Caco-2 (cell line): ENCODE data around the gene SLC37A1. TPM values are rescaled to one million over a fixed set of nuclear protein-coding genes. Genes with fewer than 3 reads are reported as not detected.

ENCODE experiments used
- BruUV-seq: library from RNA; stranded (reverse); fragments of 400-500 nt; replicated peaks from 2 replicates; lab custom pipeline; 2021; lab: Mats Ljungman, UMichigan
- CTCF ChIA-PET: fragments of 300-600 bp; sonication (Branson Sonifier 250); formaldehyde crosslinking; loops from one replicate; lab custom pipeline; 2022; ENCODE audit warnings: antibody characterized with exemption; lab: Charles Lee
- POLR2A ChIA-PET: fragments of 300-600 bp; sonication (Branson Sonifier 250); formaldehyde crosslinking; loops from one replicate; lab custom pipeline; 2022; ENCODE audit warnings: antibody characterized with exemption; lab: Charles Lee
- DNase-seq, 2 experiments: peaks; one replicate each; pipeline versions ENCODE4 v3.0.0 to v3.0.0-alpha.2; 2020 to 2022
- H3K27me3 ChIP-seq: replicated peaks from 2 replicates; pipeline ENCODE4 v1.6.0; 2011; ENCODE audit warnings: low read length; ENCODE audit not compliant: control insufficient read depth, insufficient read depth
- H3K36me3 ChIP-seq: 2 replicates; pipeline ENCODE4 v1.5.1; 2011; ENCODE audit warnings: low read length; ENCODE audit not compliant: control insufficient read depth, insufficient read depth
- H3K4me1 ChIP-seq: fragments of 250-450 bp; sonication (Bioruptor Pico); 2 replicates; pipeline ENCODE4 v1.5.1; 2020; ENCODE audit warnings: mild to moderate bottlenecking
- H3K4me3 ChIP-seq: 2 replicates; pipeline ENCODE4 v1.5.1; 2011; ENCODE audit warnings: low read depth, mild to moderate bottlenecking, control low read depth, low read length
- H3K9me3 ChIP-seq: fragments of 250-450 bp; sonication (Bioruptor Pico); 2 replicates; pipeline ENCODE4 v1.5.1; 2020; ENCODE audit warnings: mild to moderate bottlenecking, moderate library complexity
- H3K27ac Mint-ChIP-seq: one replicate; pipeline ENCODE4 v1.8.0; 2022; ENCODE audit warnings: mixed read lengths; ENCODE audit not compliant: unreplicated experiment
- H3K27me3 Mint-ChIP-seq: one replicate; pipeline ENCODE4 v1.8.0; 2022; ENCODE audit warnings: mixed read lengths; ENCODE audit not compliant: insufficient read depth, unreplicated experiment
- H3K36me3 Mint-ChIP-seq: one replicate; pipeline ENCODE4 v1.8.0; 2022; ENCODE audit warnings: mild to moderate bottlenecking, mixed read lengths; ENCODE audit not compliant: insufficient read depth, unreplicated experiment
- H3K4me1 Mint-ChIP-seq: one replicate; pipeline ENCODE4 v1.8.0; 2022; ENCODE audit warnings: low read depth, mixed read lengths; ENCODE audit not compliant: unreplicated experiment
- H3K4me3 Mint-ChIP-seq: one replicate; pipeline ENCODE4 v1.8.0; 2022; ENCODE audit warnings: mild to moderate bottlenecking, moderate library complexity, mixed read lengths; ENCODE audit not compliant: unreplicated experiment
- H3K9me3 Mint-ChIP-seq: one replicate; pipeline ENCODE4 v1.8.0; 2022; ENCODE audit warnings: mixed read lengths; ENCODE audit not compliant: unreplicated experiment
- intact Hi-C: fragments of 100-400 bp; cut with micrococcal nuclease; formaldehyde crosslinking; loops from one replicate; pipeline ENCODE4 v1.10.0; 2022; ENCODE audit not compliant: unreplicated experiment
- total RNA-seq: library from RNA; stranded (reverse); gene quantifications from 2 replicates; pipeline ENCODE4 v1.2.3, GENCODE V29; 2022
- TF ChIP-seq, protein P1 (sequence below), 2 experiments: fragments of 200-600 bp in 1 of 2; IDR thresholded peaks; 1 replicate in 1 of 2; 2 replicates in 1 of 2; pipeline versions ENCODE4 v1.5.1 to v1.8.0; 2011 to 2022; ENCODE audit warnings: antibody characterized with exemption in 1 of 2, control low read depth in 1 of 2, inconsistent platforms in 1 of 2, low read depth in 1 of 2, low read length in 1 of 2, mild to moderate bottlenecking in 1 of 2, moderate library complexity in 1 of 2; ENCODE audit not compliant: insufficient read depth in 1 of 2, severe bottlenecking in 1 of 2, unreplicated experiment in 1 of 2

SLC37A1 gene
- total RNA-seq, 1 experiment from 2014 or later, result 9.8 TPM

DNA sequence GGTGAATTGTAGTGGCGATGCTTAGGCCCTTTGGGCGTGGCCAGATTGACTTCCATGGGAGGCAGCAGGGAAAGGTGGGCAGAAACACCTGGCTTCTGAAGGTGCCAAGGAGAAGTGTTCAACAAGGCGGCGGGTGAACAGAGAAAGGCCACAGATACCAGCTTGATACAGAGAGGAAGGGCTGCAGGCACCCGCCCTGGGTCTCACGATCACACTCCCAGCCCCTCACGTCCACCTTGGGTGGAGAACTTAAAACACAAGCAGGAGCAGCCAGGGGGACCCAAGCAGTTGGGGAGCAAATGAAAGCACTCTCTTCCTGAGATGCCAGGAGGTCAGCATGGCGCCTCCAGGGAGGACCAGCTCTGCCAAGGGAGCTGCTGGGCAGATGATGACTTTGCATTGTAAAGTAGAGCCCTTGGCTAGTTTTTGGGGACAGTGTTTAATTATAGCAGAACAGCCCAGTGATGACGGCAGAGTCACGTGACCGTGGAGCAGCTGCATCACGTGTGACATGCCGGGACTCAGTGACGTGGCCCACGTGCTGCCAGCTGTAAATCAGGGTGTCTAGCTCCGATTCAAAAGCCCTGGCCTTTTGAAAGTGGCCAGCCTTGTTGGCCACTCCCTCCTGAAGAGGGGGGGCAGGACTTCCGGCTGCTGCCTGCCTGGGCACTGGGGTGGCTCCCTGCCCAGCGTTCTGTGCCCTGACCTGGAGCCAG is 19.0 kb downstream of the SLC37A1 start:
- no TSS peak for BruUV-seq
- ChIA-PET CTCF (no interaction called here), POLR2A (no interaction called here)
- H3K4me3 ChIP-seq, result no peak overlapping the region
- intact Hi-C loops, result loop anchor here (10.0 kb wide), 1 partner anchor 218 kb away; the partner anchor contains the start of gene TFF3
- Mint-ChIP-seq H3K27ac (no peak overlapping the region), H3K4me1 (no peaks in the 10 kb centered on the region), H3K36me3 (no peaks in the 10 kb centered on the region), H3K4me3 (no peak overlapping the region), H3K27me3 (no peaks in the 10 kb centered on the region), H3K9me3 (no peaks in the 10 kb centered on the region)
- TF ChIP-seq, protein P1, sequence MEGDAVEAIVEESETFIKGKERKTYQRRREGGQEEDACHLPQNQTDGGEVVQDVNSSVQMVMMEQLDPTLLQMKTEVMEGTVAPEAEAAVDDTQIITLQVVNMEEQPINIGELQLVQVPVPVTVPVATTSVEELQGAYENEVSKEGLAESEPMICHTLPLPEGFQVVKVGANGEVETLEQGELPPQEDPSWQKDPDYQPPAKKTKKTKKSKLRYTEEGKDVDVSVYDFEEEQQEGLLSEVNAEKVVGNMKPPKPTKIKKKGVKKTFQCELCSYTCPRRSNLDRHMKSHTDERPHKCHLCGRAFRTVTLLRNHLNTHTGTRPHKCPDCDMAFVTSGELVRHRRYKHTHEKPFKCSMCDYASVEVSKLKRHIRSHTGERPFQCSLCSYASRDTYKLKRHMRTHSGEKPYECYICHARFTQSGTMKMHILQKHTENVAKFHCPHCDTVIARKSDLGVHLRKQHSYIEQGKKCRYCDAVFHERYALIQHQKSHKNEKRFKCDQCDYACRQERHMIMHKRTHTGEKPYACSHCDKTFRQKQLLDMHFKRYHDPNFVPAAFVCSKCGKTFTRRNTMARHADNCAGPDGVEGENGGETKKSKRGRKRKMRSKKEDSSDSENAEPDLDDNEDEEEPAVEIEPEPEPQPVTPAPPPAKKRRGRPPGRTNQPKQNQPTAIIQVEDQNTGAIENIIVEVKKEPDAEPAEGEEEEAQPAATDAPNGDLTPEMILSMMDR (IDR thresholded peaks at IDR 0.05; ENCODE audit: insufficient read depth in 1 of 2, low read depth in 1 of 2, low read length in 1 of 2, severe bottlenecking in 1 of 2, unreplicated experiment in 1 of 2), result no peak
- H3K27me3 ChIP-seq, result no peaks in the 10 kb centered on the region
- no peaks in the 10 kb centered on the region for H3K4me1 ChIP-seq
- H3K9me3 ChIP-seq, result no peaks in the 10 kb centered on the region
- DNase-seq, result no peak
- H3K36me3 ChIP-seq, result no peaks in the 10 kb centered on the region; the same call in 1 of the 2 replicates

DNA sequence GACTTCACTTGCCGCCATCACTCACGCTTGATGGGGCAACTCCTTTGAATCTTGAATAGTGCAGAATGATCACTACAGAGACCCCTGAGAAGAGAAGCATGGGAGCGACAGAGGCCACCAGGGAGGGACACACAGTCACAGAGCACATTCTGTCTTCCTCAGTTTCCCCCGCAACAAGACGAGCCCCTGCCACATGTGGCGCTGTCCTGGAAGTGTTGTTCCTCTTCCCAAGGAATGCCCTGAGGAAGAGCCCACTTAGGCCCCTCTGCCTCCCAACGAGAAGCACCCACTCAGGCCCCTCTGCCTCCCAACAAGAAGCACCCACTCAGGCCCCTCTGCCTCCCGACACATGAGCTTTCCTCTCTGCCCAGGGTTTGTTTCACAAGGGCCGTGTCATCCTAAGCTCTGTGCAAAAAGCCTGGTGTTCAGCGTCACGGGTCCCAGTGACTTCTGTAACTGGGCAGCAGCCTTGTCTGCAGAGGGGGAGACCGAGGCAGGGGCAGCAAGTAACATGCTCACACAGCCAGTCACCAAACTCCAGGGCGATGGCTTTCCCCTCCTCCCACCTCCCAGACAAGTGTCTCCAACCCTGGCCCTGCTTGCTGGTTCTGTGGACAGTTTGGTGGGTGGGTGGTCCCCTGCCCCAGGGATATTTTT is 19.8 kb downstream of the SLC37A1 start:
- H3K27me3 ChIP-seq, result no peaks in the 10 kb centered on the region
- no peaks in the 10 kb centered on the region for H3K4me1 ChIP-seq
- H3K4me3 Mint-ChIP-seq, result no peak overlapping the region
- H3K4me1 Mint-ChIP-seq, result no peaks in the 10 kb centered on the region
- BruUV-seq, result no TSS peak
- H3K9me3 ChIP-seq, result no peaks in the 10 kb centered on the region
- no peak overlapping the region for H3K4me3 ChIP-seq
- ChIA-PET CTCF (no interaction called here), POLR2A (no interaction called here)
- no peaks in the 10 kb centered on the region for H3K27me3 Mint-ChIP-seq
- no peak overlapping the region for H3K27ac Mint-ChIP-seq
- no peaks in the 10 kb centered on the region for H3K36me3 ChIP-seq
- DNase-seq, result no peak
- intact Hi-C loops, result loop anchor here (10.0 kb wide), 1 partner anchor 219 kb away; the partner anchor contains the start of gene TFF3
- TF ChIP-seq, protein P1 (IDR thresholded peaks at IDR 0.05; ENCODE audit: insufficient read depth in 1 of 2, low read depth in 1 of 2, low read length in 1 of 2, severe bottlenecking in 1 of 2, unreplicated experiment in 1 of 2), result no peak
- H3K36me3 Mint-ChIP-seq, result no peaks in the 10 kb centered on the region
- H3K9me3 Mint-ChIP-seq, result no peaks in the 10 kb centered on the region

DNA sequence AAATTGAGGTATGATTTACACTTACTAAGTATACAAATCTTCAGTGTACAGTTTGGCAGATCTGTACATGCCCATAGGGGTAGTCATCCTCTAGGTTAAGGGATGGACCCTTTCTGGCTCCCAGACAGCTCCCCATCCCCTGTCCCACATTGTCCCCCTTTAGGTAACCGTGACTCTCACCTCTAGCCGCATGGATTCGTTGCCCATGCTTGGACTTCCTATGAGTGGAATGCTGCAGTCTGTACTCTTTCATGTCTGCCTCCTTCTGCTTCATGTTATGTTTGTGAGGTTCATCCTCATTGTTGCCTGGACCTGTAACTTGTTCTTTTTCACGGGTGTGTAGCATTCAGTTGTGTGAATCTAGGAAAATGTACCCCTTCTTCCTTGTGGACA is 20.3 kb downstream of the SLC37A1 start:
- DNase-seq, result no peak
- H3K27me3 Mint-ChIP-seq, result no peaks in the 10 kb centered on the region
- ChIA-PET CTCF (interaction anchor here (0.7 kb wide), 1 partner anchor 67 kb away, joined by 3 read pairs; no protein-coding TSS in a partner anchor), POLR2A (no interaction called here)
- BruUV-seq, result no TSS peak
- TF ChIP-seq, protein P1 (IDR thresholded peaks at IDR 0.05; ENCODE audit: insufficient read depth in 1 of 2, low read depth in 1 of 2, low read length in 1 of 2, severe bottlenecking in 1 of 2, unreplicated experiment in 1 of 2), result no peak
- no peak overlapping the region for H3K4me3 ChIP-seq
- H3K27ac Mint-ChIP-seq, result no peak overlapping the region
- no peaks in the 10 kb centered on the region for H3K4me1 ChIP-seq
- no peaks in the 10 kb centered on the region for H3K36me3 Mint-ChIP-seq
- H3K36me3 ChIP-seq, result no peaks in the 10 kb centered on the region
- H3K27me3 ChIP-seq, result no peaks in the 10 kb centered on the region
- no peaks in the 10 kb centered on the region for H3K4me1 Mint-ChIP-seq
- intact Hi-C loops, result loop anchor here (10.0 kb wide), 1 partner anchor 219 kb away; the partner anchor contains the start of gene TFF3
- H3K9me3 Mint-ChIP-seq, result no peaks in the 10 kb centered on the region
- no peaks in the 10 kb centered on the region for H3K9me3 ChIP-seq
- no peak overlapping the region for H3K4me3 Mint-ChIP-seq
